GM20000 (cell line): ENCODE measurements around the gene CD63.
A peak's percentile ranks its signal among the peaks of the same experiment; 100 is the strongest.

Experiments
- DNase-seq: peaks from one replicate; pipeline ENCODE4 v3.0.0; 2012; ENCODE audit warnings: low spot score
- TF ChIP-seq, protein P1 (sequence below): IDR thresholded peaks from 2 replicates; pipeline ENCODE4 v1.5.1; 2012; ENCODE audit warnings: mild to moderate bottlenecking, control low read depth; ENCODE audit errors: extremely low read depth, missing control alignments

The CD63 gene

DNA sequence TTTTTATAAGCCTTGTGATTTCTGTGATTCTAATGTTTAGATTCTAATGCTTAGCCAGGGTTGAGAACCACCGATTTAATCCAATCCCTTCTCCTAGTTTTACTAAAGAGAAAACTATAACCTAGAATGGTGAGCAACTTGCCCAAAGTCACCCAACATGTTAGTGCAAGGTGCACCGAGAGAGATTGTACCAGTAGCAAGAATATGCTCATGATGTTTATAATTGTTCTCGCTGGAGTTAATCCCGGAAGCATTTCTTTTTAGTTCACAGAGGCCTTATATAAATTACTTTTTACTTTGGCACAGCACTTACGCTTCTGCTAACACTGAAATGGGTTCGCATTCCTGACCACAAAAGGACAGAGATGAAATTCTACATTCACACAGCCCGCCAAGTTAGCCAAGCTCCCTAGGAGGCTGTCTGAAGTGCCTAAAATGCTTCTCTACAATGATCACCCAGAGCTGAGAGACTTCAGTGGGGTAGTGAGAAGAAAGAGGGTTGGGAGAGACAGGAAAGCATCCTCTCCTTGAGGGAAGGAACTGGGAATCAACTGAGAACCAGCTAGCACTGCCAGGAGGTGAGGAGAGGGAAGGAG, 13.5 kb downstream of the CD63 start:
- TF ChIP-seq, protein P1, sequence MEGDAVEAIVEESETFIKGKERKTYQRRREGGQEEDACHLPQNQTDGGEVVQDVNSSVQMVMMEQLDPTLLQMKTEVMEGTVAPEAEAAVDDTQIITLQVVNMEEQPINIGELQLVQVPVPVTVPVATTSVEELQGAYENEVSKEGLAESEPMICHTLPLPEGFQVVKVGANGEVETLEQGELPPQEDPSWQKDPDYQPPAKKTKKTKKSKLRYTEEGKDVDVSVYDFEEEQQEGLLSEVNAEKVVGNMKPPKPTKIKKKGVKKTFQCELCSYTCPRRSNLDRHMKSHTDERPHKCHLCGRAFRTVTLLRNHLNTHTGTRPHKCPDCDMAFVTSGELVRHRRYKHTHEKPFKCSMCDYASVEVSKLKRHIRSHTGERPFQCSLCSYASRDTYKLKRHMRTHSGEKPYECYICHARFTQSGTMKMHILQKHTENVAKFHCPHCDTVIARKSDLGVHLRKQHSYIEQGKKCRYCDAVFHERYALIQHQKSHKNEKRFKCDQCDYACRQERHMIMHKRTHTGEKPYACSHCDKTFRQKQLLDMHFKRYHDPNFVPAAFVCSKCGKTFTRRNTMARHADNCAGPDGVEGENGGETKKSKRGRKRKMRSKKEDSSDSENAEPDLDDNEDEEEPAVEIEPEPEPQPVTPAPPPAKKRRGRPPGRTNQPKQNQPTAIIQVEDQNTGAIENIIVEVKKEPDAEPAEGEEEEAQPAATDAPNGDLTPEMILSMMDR, result no peak
- no peak for DNase-seq

DNA sequence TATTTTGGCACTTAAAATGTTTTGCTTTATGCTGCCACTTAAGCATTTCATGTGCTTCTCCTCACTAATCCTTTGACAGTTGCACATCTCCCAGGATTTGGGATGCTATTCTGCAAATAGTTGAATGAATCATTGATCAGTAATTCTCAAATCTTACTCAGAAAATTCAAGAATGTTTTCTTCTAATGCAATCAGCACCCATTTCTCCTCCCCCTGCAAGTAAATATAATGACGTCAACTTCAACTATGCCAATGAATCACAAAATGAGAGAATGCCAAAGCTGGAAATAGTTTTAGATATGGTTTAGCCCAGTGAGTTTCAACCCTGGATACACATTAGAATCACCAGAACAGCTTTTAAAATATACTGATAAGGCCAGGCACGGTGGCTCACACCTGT, 15.1 kb downstream of the CD63 start:
- TF ChIP-seq, protein P1, result no peak
- no peak for DNase-seq

DNA sequence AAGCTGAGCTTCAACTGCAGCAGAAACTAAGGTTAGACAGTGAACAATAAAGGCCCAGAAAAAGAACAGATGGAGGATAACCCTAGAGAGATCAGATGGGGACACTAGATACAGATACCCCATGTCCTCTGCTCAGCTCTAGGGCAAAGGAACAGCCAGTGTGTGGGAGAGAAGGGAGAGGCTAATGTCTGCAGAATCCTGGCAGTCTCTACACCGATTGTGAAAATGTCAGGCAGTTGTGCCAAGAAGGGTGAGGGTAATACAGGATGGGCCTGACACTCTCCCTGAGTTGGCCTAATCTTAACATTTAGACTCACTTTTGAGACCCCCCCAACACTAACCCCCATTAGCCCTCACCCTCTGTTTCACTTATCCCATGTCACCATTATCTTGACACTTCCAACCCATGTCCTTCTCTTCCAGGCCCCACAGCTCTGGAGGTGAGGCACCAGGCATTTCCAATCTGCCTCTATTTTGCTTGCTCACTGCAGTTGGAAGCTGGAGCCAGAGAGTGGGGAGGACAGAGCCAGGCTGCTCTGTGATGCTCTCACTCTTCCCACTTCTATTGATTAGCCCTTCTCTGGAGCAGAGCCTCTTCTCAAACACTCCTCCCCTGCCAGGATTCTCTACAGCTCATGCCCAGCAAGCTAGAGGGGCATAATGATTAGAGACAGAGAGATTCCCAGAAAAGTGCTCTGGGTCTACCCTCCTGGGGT, 16.0 kb downstream of the CD63 start:
- DNase-seq, result no peak
- TF ChIP-seq, protein P1, result no peak

DNA sequence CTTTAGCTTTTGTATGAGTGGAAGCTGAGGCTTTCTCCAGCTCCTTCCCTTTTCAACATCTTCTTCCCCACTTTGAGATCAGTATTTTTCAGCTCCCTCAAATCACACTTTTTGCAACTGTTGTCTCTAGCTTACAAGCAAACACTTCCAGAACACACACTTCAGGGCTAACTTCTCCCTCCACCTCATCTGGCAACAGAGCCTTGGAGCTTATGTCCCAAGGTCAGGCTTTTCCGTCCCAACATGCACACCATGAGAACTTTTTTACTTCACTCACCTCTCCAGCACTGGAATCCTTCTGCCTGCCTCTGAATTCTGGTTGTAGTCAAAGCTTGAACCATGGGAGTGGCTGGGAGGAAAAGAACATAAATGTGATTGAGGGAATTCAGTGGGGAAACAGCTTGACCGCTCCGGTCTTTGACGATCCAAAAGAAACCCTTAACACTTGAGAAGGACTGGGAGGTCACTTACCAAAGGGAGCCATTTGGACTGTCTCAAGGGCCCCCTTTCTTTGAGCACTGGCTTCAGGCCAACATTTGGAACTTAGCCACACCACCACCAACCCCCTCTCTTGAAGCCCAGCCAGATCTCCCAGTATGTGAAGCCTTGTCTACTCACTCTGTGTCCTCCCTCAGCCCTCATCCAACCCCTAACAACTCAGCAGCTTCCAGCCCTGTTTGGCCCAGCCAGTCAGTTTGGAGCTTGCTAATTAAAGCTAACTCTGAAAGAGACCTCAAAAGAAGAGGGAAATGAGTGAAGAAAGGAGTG, 16.8 kb downstream of the CD63 start:
- no peak for DNase-seq
- TF ChIP-seq, protein P1, result no peak

DNA sequence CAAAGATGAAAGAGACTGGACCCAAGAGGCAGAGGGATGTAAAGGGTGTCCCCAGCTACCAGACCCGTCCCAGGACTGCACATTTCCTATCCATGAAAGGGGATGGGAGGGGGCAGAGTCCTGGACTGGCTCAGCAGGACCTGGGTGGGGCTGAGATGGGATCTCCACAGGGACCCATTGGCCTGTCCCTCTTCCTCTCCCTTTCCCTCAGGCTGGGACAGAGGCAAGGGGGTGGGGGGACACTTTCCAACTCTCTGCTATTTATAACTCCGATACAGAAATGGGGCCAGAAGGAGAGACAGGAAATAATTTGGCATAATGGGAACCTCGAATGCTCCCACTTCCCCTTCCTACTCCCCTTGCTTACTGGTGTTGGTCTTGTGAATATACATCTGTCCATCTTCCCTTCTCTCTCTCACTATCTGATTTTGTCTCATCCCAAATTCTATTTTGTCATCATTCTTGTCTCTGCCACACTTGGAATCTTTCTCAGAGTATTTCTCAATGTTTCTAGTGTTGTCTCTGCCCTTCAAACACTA, 20.0 kb downstream of the CD63 start:
- DNase-seq, result no peak
- TF ChIP-seq, protein P1, result no peak

DNA sequence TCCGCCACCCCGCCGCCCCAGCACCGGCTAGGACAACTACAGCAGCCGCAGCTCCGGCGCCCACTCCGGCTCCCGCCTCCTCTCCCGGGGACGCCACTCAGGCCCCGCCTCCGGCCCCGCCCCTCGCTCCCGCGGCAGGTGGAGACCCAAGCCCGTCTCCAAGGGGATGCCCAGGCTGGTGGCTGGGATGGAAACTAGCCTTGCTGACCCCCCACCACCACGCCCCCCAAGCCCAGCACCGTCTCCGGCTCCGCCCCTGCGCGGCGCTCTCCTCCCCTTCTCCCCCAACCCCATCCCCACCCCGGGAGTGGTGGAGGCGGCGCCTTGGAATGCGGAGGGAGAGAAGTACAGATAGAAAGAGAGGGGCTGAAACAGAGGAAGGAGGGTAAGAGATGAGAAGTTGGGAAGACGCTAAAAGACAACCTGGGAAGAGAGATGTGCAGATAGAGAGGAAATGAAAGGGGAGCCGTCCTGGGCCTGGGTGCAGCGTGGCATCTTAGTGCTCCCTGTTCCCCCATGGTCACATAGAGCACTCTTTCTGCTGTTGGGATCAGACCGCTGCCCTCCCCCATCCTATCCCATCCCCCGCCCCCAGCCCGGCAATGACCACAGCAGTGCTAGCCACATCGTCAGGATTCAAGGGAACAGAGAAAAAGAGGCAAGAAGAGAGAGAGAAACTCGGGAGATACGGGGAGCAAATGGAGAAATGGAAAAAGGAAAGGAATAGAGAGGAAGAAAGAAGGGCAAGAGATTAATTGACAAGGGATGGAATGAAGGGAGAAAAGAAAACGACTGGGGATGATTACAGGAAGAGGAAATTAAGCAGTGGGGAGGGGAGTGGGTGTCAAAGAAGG, 20.7 kb downstream of the CD63 start, which contains the start of gene ITGA7:
TSS of gene ITGA7 (minus strand) at position 64 of the 854 bp plus-strand sequence. CDS start 222 bp downstream, outside the sequence.
- TF ChIP-seq, protein P1, result no peak
- DNase-seq, result peak; percentile 81
